HG02623 (cell line): ENCODE data around the gene PTCHD4.

Experiments
- ATAC-seq: cut with Tn5 transposase; IDR thresholded peaks from one replicate; pipeline ENCODE4 v1.9.1; 2021; ENCODE audit warnings: moderate library complexity; ENCODE audit not compliant: unreplicated experiment

The PTCHD4 gene

GRCh38 chr6:48100588-48100895 lies 10.5 kb downstream of the PTCHD4 start:
- ATAC-seq, result no peak

- no peak for ATAC-seq
These were observed 11.0 kb downstream of the PTCHD4 start for GRCh38 chr6:48099713-48100587.

- no peak for ATAC-seq
These were observed 12.1 kb downstream of the PTCHD4 start for GRCh38 chr6:48098923-48099322.

- ATAC-seq, result no peak
These were observed 18.3 kb downstream of the PTCHD4 start for GRCh38 chr6:48092550-48093217.

GRCh38 chr6:48090546-48090945 lies 20.5 kb downstream of the PTCHD4 start:
- ATAC-seq, result no peak

GRCh38 chr6:48087448-48087847 lies 23.5 kb downstream of the PTCHD4 start:
- ATAC-seq, result no peak

GRCh38 chr6:48086187-48086586 lies 24.8 kb downstream of the PTCHD4 start:
- ATAC-seq, result no peak

- no peak for ATAC-seq
These were observed 25.8 kb downstream of the PTCHD4 start for GRCh38 chr6:48085131-48085741.

- no peak for ATAC-seq
These were observed 26.8 kb downstream of the PTCHD4 start for GRCh38 chr6:48084201-48084600.

- ATAC-seq, result no peak
These were observed 30.6 kb downstream of the PTCHD4 start for GRCh38 chr6:48080227-48081009.

GRCh38 chr6:48078120-48078519 lies 32.9 kb downstream of the PTCHD4 start:
- ATAC-seq, result no peak

GRCh38 chr6:48075181-48075580 lies 35.8 kb downstream of the PTCHD4 start:
- ATAC-seq, result no peak

- no peak for ATAC-seq
These were observed 36.8 kb downstream of the PTCHD4 start for GRCh38 chr6:48073976-48074767.

GRCh38 chr6:48071833-48072232 lies 39.2 kb downstream of the PTCHD4 start:
- ATAC-seq, result no peak

GRCh38 chr6:48069280-48069679 lies 41.7 kb downstream of the PTCHD4 start:
- ATAC-seq, result no peak

- ATAC-seq, result no peak
These were observed 42.4 kb downstream of the PTCHD4 start for GRCh38 chr6:48068278-48069251.

- no peak for ATAC-seq
These were observed 43.1 kb downstream of the PTCHD4 start for GRCh38 chr6:48067886-48068277.

GRCh38 chr6:48067148-48067712 lies 43.8 kb downstream of the PTCHD4 start:
- no peak for ATAC-seq
